ENCODE measurements around the gene TPP1. TPM values are rescaled to one million over a fixed set of nuclear protein-coding genes. Genes with fewer than 3 reads are reported as not detected.

The TPP1 gene
- total and polyA plus RNA-seq, 10 of the 15 experiments (the other 5 are each of a cell fraction or from before 2014, with no cell fraction given), result 7.5 to 64.6 (median 38.3) TPM

DNA sequence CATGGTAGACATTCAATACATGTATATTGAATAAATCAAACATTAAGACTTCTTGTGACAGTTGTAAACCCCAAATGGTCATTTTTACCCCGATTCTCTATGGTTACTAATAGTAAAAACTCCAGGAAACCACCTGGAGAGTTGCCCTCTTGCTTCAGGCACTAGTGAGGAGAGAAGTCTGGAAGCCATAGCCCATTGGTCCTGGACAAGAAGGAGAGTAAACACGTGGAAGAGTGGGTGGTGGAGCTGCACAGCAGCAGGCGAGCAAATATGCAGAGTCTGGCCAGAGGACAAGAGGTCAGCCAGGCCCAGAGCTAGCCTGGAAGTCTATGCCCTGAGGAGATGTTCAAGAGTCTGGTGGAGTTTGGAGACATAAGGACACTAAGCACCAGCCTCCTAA, 18.6 kb upstream of the TPP1 start (continued):
- TF ChIP-seq SKIL (IDR thresholded peaks at IDR 0.05; ENCODE audit: low read depth, poor library complexity, severe bottlenecking) (no peak), RBBP5 (conservative IDR thresholded peaks at IDR 0.05) (no peak)

- intact Hi-C loops (cut with micrococcal nuclease; ENCODE audit: unreplicated experiment) (no loop called here), in situ Hi-C loops (cut with MboI) (no loop called here)
- no peak overlapping the region for H3K27ac ChIP-seq (ENCODE audit: control insufficient read depth, insufficient read depth)
- H3K36me3 ChIP-seq (ENCODE audit: control insufficient read depth in 2 of 2, insufficient read depth in 2 of 2, low read length in 1 of 2), result no peaks in the 10 kb centered on the region
- no peaks in the 10 kb centered on the region for H3K27me3 ChIP-seq (replicated peaks in 1 of 2; ENCODE audit: control insufficient read depth in 2 of 2, insufficient read depth in 2 of 2, low read length in 1 of 2)
- H2AFZ ChIP-seq (ENCODE audit: control insufficient read depth, low read depth, low read length), result no peak overlapping the region
- DNase-seq (ENCODE audit: low read depth, low spot score) (no peak), ATAC-seq (no peak), FAIRE-seq (no peak)
- no peaks in the 10 kb centered on the region for H3K9me3 ChIP-seq (replicated peaks; ENCODE audit: control insufficient read depth, insufficient read depth, low read length)
- ChIA-PET CTCF (interaction anchor here (0.7 kb wide), 1 partner anchor 13 kb away, joined by 4 read pairs; no protein-coding TSS in a partner anchor), POLR2A (no interaction called here), SMC1A (ENCODE audit: uncharacterized antibody, unreplicated experiment) (interaction anchor here (0.7 to 1.0 kb wide), 2 partner anchors 17 to 31 kb away, joined by 3 to 4 read pairs; no protein-coding TSS in a partner anchor), RAD21 (ENCODE audit: unreplicated experiment) (no interaction called here)
- H4K20me1 ChIP-seq (ENCODE audit: control insufficient read depth, insufficient read depth), result no peaks in the 10 kb centered on the region
- TF ChIP-seq, protein P1, sequence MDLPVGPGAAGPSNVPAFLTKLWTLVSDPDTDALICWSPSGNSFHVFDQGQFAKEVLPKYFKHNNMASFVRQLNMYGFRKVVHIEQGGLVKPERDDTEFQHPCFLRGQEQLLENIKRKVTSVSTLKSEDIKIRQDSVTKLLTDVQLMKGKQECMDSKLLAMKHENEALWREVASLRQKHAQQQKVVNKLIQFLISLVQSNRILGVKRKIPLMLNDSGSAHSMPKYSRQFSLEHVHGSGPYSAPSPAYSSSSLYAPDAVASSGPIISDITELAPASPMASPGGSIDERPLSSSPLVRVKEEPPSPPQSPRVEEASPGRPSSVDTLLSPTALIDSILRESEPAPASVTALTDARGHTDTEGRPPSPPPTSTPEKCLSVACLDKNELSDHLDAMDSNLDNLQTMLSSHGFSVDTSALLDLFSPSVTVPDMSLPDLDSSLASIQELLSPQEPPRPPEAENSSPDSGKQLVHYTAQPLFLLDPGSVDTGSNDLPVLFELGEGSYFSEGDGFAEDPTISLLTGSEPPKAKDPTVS (IDR thresholded peaks at IDR 0.05; ENCODE audit: low read depth, low read length), result no peak
- TF ChIP-seq STAT3 (IDR thresholded peaks at IDR 0.05; ENCODE audit: low read depth, low read length) (no peak), CBX5 (IDR thresholded peaks at IDR 0.05; ENCODE audit: low read depth) (no peak), ZNF384 (IDR thresholded peaks at IDR 0.05; ENCODE audit: borderline replicate concordance, low read depth, low read length) (no peak), USF1 (IDR thresholded peaks at IDR 0.05; ENCODE audit: borderline replicate concordance, extremely low read length, insufficient read depth, low read depth, low read length) (no peak), LARP7 (IDR thresholded peaks at IDR 0.05) (no peak), BCL11A (IDR thresholded peaks at IDR 0.05; ENCODE audit: low read depth, low read length) (no peak), HDAC2 (IDR thresholded peaks at IDR 0.05) (no peak), MEF2B (IDR thresholded peaks at IDR 0.05; ENCODE audit: partially characterized antibody, poor library complexity, severe bottlenecking) (no peak), YY1 (IDR thresholded peaks at IDR 0.05; ENCODE audit: low read depth, low read length) (no peak), NFIC (IDR thresholded peaks at IDR 0.05; ENCODE audit: low read depth, low read length) (no peak)
- TF ChIP-seq, protein P2, sequence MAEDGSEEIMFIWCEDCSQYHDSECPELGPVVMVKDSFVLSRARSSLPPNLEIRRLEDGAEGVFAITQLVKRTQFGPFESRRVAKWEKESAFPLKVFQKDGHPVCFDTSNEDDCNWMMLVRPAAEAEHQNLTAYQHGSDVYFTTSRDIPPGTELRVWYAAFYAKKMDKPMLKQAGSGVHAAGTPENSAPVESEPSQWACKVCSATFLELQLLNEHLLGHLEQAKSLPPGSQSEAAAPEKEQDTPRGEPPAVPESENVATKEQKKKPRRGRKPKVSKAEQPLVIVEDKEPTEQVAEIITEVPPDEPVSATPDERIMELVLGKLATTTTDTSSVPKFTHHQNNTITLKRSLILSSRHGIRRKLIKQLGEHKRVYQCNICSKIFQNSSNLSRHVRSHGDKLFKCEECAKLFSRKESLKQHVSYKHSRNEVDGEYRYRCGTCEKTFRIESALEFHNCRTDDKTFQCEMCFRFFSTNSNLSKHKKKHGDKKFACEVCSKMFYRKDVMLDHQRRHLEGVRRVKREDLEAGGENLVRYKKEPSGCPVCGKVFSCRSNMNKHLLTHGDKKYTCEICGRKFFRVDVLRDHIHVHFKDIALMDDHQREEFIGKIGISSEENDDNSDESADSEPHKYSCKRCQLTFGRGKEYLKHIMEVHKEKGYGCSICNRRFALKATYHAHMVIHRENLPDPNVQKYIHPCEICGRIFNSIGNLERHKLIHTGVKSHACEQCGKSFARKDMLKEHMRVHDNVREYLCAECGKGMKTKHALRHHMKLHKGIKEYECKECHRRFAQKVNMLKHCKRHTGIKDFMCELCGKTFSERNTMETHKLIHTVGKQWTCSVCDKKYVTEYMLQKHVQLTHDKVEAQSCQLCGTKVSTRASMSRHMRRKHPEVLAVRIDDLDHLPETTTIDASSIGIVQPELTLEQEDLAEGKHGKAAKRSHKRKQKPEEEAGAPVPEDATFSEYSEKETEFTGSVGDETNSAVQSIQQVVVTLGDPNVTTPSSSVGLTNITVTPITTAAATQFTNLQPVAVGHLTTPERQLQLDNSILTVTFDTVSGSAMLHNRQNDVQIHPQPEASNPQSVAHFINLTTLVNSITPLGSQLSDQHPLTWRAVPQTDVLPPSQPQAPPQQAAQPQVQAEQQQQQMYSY (CRISPR knock-in tag; IDR thresholded peaks at IDR 0.05), result no peak
- H3K4me3 ChIP-seq, result no peak overlapping the region
- BruUV-seq (replicated peaks), result no TSS peak
- H3K9ac ChIP-seq (ENCODE audit: control insufficient read depth, insufficient read depth, low read length), result no peak overlapping the region
- H3K79me2 ChIP-seq (ENCODE audit: control insufficient read depth, insufficient read depth, low read length), result no peaks in the 10 kb centered on the region
- 33% methylated on average over 3 of the region's 3 CpGs for WGBS (ENCODE audit: insufficient coverage, insufficient replicate concordance, low lambda C conversion rate, missing lambda C conversion rate)
- H3K4me1 ChIP-seq (ENCODE audit: control insufficient read depth, insufficient read depth, low read length), result no peaks in the 10 kb centered on the region
- no peak overlapping the region for H3K4me2 ChIP-seq (ENCODE audit: control insufficient read depth, insufficient read depth)
Measured at GRCh38 chr11:6636480-6636879, 17.3 kb upstream of the TPP1 start.

Data from GM12878 (cell line).